HEK293T (cell line): ENCODE results near the gene FOSB.

Source experiments
- FOXK2 ChIP-seq: fragments of 450-650 bp; IDR thresholded peaks from 2 replicates; pipeline ENCODE4 v1.6.1; 2016; ENCODE audit warnings: mild to moderate bottlenecking
- SP1 ChIP-seq: fragments of 450-650 bp; IDR thresholded peaks from 2 replicates; pipeline ENCODE4 v1.6.1; 2017
- TARDBP ChIP-seq: fragments of 450-650 bp; IDR thresholded peaks from 2 replicates; pipeline ENCODE4 v1.6.1; 2016

DNA sequence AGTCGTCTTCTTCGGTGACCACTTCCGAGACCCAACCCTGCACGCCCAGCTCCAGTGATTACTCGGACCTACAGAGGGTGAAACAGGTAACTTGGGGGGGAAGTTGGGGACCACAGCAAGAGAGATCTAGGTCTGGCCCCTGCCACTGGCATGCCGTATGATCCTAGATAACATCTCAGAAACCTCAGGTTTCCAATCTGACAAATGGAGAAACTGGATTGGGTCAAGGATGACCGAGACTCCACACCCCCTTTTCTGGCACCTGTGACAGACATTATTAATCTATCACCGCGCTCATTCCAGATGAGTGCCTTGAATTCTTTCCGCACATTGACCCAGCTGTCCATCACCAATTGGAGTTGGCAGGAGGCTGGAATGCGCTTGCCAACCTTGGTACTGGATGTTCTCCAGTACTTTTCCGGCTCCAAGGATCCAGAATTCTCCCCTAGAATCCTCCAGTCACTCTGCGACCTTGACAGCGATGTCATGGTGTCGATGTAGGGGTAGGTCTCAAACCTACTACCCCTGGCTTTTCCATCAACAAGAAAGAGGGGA, 56.9 kb downstream of the FOSB start:
- TF ChIP-seq SP1: no peak
- no peak for TF ChIP-seq TARDBP
- TF ChIP-seq FOXK2: no peak
